A549 (cell line): ENCODE data around the gene EXOC3.

Experiments used
- CBX8 ChIP-seq: fragments of 200-600 bp; sonication (generic); IDR thresholded peaks from 2 replicates; pipeline ENCODE4 v1.6.1; 2016
- CEBPB ChIP-seq, 2 experiments: fragments of >200 bp in 1 of 2; sonication (Bioruptor Twin) in 1 of 2; formaldehyde crosslinking in 1 of 2; IDR thresholded peaks; 2 replicates each; pipeline ENCODE4 v1.6.1; 2012 to 2016
- CHD2 ChIP-seq: fragments of 150-350 bp; IDR thresholded peaks from 2 replicates; pipeline ENCODE4 v1.6.1; 2014; ENCODE audit warnings: low read length; ENCODE audit not compliant: partially characterized antibody
- CHD4 ChIP-seq: fragments of 200-600 bp; sonication (generic); IDR thresholded peaks from 2 replicates; pipeline ENCODE4 v1.6.1; 2016; ENCODE audit warnings: antibody characterized with exemption, mild to moderate bottlenecking, borderline replicate concordance
- CTCF ChIP-seq: fragments of >200 bp; sonication (Bioruptor Twin); formaldehyde crosslinking; IDR thresholded peaks from 3 replicates; pipeline ENCODE4 v1.5.1; 2016
- ESRRA ChIP-seq: fragments of 150-350 bp; IDR thresholded peaks from 2 replicates; pipeline ENCODE4 v1.6.1; 2014; ENCODE audit warnings: mild to moderate bottlenecking, low read length, borderline replicate concordance
- FOSL2 ChIP-seq, 2 experiments: fragments of 450-650 bp in 1 of 2; fragments of >200 bp in 1 of 2; sonication (Bioruptor Twin) in 1 of 2; formaldehyde crosslinking; IDR thresholded peaks; 2 replicates each; pipeline versions ENCODE4 v1.5.0 to v1.6.1; 2016 to 2020; ENCODE audit warnings: mild to moderate bottlenecking in 1 of 2, moderate library complexity in 1 of 2
- MAFK ChIP-seq: fragments of 450-650 bp; IDR thresholded peaks from 2 replicates; pipeline ENCODE4 v1.6.1; 2014; ENCODE audit not compliant: partially characterized antibody
- MAX ChIP-seq: IDR thresholded peaks from 2 replicates; pipeline ENCODE4 v1.6.1; 2012
- NPAS2 ChIP-seq: fragments of 250-450 bp; sonication (Bioruptor Pico); IDR thresholded peaks from 2 replicates; pipeline ENCODE4 v1.8.0; 2022; ENCODE audit warnings: mild to moderate bottlenecking, moderate library complexity, borderline replicate concordance
- PHF8 ChIP-seq: fragments of 200-600 bp; sonication (generic); IDR thresholded peaks from 2 replicates; pipeline ENCODE4 v1.6.1; 2016; ENCODE audit warnings: low read depth, mild to moderate bottlenecking, antibody characterized with exemption, moderate library complexity, borderline replicate concordance
- RAD21 ChIP-seq, 2 experiments: fragments of >200 bp in 1 of 2; sonication (Bioruptor Twin) in 1 of 2; formaldehyde crosslinking in 1 of 2; IDR thresholded peaks in 1 of 2; conservative IDR thresholded peaks in 1 of 2; 2 replicates in 1 of 2; 3 replicates in 1 of 2; pipeline ENCODE4 v1.6.1; 2012 to 2018; ENCODE audit warnings: inconsistent platforms in 1 of 2
- RCOR1 ChIP-seq: fragments of 150-350 bp; IDR thresholded peaks from 2 replicates; pipeline ENCODE4 v1.6.1; 2014; ENCODE audit warnings: antibody characterized with exemption, low read length, low read depth
- REST ChIP-seq: fragments of 200-600 bp; sonication (generic); IDR thresholded peaks from 2 replicates; pipeline ENCODE4 v1.6.1; 2016; ENCODE audit warnings: antibody characterized with exemption, mild to moderate bottlenecking, moderate library complexity

- TF ChIP-seq FOSL2 (IDR thresholded peaks at IDR 0.05) (no peak), FOSL2 (CRISPR knock-in tag; IDR thresholded peaks at IDR 0.05) (no peak), CEBPB (IDR thresholded peaks at IDR 0.05) (no peak), CBX8 (no peak), CTCF (no peak), ESRRA (no peak), MAX (no peak), RAD21 (conservative IDR thresholded peaks at IDR 0.05 in 1 of 2, IDR thresholded peaks at IDR 0.05 in 1 of 2) (no peak), NPAS2 (CRISPR knock-in tag) (no peak), CHD4 (no peak), RCOR1 (no peak), PHF8 (no peak), REST (no peak), CHD2 (no peak), MAFK (no peak)
Measured at GRCh38 chr5:416636-416960, 26.4 kb upstream of the EXOC3 start.
